Right atrium auricular region (tissue), 2 donors: Measurements from ENCODE around the gene CALN1. TPM values are rescaled to one million over a fixed set of nuclear protein-coding genes. Genes with fewer than 3 reads are reported as not detected.

Experiments
- DNase-seq: peaks from one replicate; pipeline ENCODE4 v3.0.0-alpha.2; 2019; ENCODE audit warnings: low spot score
- H3K27ac ChIP-seq, 2 donors: fragments of 200-600 bp; sonication (generic); 1 replicate in 1 of 2; 2 replicates in 1 of 2; pipeline ENCODE4 v1.5.1; 2016 to 2019
- H3K27me3 ChIP-seq, 2 donors: fragments of 200-600 bp; sonication (generic); one replicate each; pipeline versions ENCODE4 v1.5.1 to v1.6.0; 2017 to 2019
- H3K36me3 ChIP-seq: fragments of 200-600 bp; sonication (generic); one replicate; pipeline ENCODE4 v1.5.1; 2016
- H3K4me1 ChIP-seq, 2 donors: fragments of 200-600 bp; sonication (generic); one replicate each; pipeline versions ENCODE4 v1.5.1 to v1.6.0; 2017 to 2019
- H3K4me3 ChIP-seq, 2 donors: fragments of 200-600 bp; sonication (generic); 1 replicate in 1 of 2; 2 replicates in 1 of 2; pipeline ENCODE4 v1.5.1; 2017 to 2019; ENCODE audit warnings: mild to moderate bottlenecking in 1 of 2, moderate library complexity in 1 of 2
- H3K9me3 ChIP-seq, 2 donors: fragments of 200-600 bp; sonication (generic); one replicate each; pipeline ENCODE4 v1.5.1; 2019
- CTCF ChIP-seq, 2 donors: fragments of 200-600 bp; sonication (generic); IDR thresholded peaks; one replicate each; pipeline ENCODE4 v1.5.1; 2019; ENCODE audit warnings: antibody characterized with exemption in 2 of 2
- total RNA-seq, 2 donors: library from RNA; depleted of rRNA; stranded (reverse); fragments of >200 nt; gene quantifications; one replicate each; pipeline ENCODE4 v1.1.0, GENCODE V29; 2016

Gene CALN1
- total RNA-seq, 2 donors from 2014 or later = not detected

- no peak for TF ChIP-seq CTCF (IDR thresholded peaks at IDR 0.05)
- Histone ChIP-seq H3K36me3 (no peaks in the 10 kb centered on the region), H3K4me1 (peaks cover 0 to 7% of the 10 kb centered on the region in 2 donors), H3K27me3 (no peaks in the 10 kb centered on the region), H3K9me3 (no peaks in the 10 kb centered on the region), H3K27ac (no peak overlapping the region), H3K4me3 (no peak overlapping the region)
- DNase-seq = no peak
These were observed 25.0 kb upstream of the CALN1 start for GRCh38 chr7:72437061-72437585.

GRCh38 chr7:72435925-72436480, 23.9 kb upstream of the CALN1 start:
- no peaks in the 10 kb centered on the region for H3K36me3 ChIP-seq
- no peak for DNase-seq
- no peaks in the 10 kb centered on the region for H3K27me3 ChIP-seq
- H3K27ac ChIP-seq = no peak overlapping the region
- H3K4me1 ChIP-seq = peaks cover 0 to 7% of the 10 kb centered on the region in 2 donors
- H3K4me3 ChIP-seq = no peak overlapping the region
- no peak for TF ChIP-seq CTCF (IDR thresholded peaks at IDR 0.05)
- H3K9me3 ChIP-seq = no peaks in the 10 kb centered on the region

GRCh38 chr7:72435366-72435765, 23.2 kb upstream of the CALN1 start:
- H3K27ac ChIP-seq = no peak overlapping the region
- no peaks in the 10 kb centered on the region for H3K27me3 ChIP-seq
- no peak for TF ChIP-seq CTCF (IDR thresholded peaks at IDR 0.05)
- DNase-seq = no peak
- H3K4me3 ChIP-seq = no peak overlapping the region
- no peaks in the 10 kb centered on the region for H3K9me3 ChIP-seq
- peaks cover 0 to 7% of the 10 kb centered on the region in 2 donors for H3K4me1 ChIP-seq
- no peaks in the 10 kb centered on the region for H3K36me3 ChIP-seq

- Histone ChIP-seq H3K27ac (no peak overlapping the region), H3K4me1 (peaks cover 0 to 4% of the 10 kb centered on the region in 2 donors), H3K4me3 (no peak overlapping the region), H3K27me3 (no peaks in the 10 kb centered on the region), H3K9me3 (no peaks in the 10 kb centered on the region), H3K36me3 (no peaks in the 10 kb centered on the region)
- TF ChIP-seq CTCF (IDR thresholded peaks at IDR 0.05) = no peak
- no peak for DNase-seq
These were observed 18.4 kb upstream of the CALN1 start for GRCh38 chr7:72430531-72430930.

- no peaks in the 10 kb centered on the region for H3K27me3 ChIP-seq
- H3K36me3 ChIP-seq = no peaks in the 10 kb centered on the region
- H3K9me3 ChIP-seq = no peaks in the 10 kb centered on the region
- H3K4me1 ChIP-seq = no peaks in the 10 kb centered on the region
- DNase-seq = no peak
- no peak for TF ChIP-seq CTCF (IDR thresholded peaks at IDR 0.05)
- H3K27ac ChIP-seq = no peak overlapping the region
- H3K4me3 ChIP-seq = no peak overlapping the region
These were observed 17.2 kb upstream of the CALN1 start for GRCh38 chr7:72429316-72429715.

- Histone ChIP-seq H3K36me3 (no peaks in the 10 kb centered on the region), H3K27ac (no peak overlapping the region), H3K9me3 (peaks cover 0 to 21% of the 10 kb centered on the region in 2 donors), H3K4me1 (no peaks in the 10 kb centered on the region), H3K4me3 (no peak overlapping the region), H3K27me3 (no peaks in the 10 kb centered on the region)
- DNase-seq = no peak
- no peak for TF ChIP-seq CTCF (IDR thresholded peaks at IDR 0.05)
These were observed 4.7 kb upstream of the CALN1 start for GRCh38 chr7:72416846-72417245.
